ENCODE data around the gene SH3BGRL. TPM values are rescaled to one million over a fixed set of nuclear protein-coding genes. Genes with fewer than 3 reads are reported as not detected.

The SH3BGRL gene
- total and polyA plus RNA-seq, 7 experiments from 2014 or later: 66.6 to 175 (median 82.7) TPM

DNA sequence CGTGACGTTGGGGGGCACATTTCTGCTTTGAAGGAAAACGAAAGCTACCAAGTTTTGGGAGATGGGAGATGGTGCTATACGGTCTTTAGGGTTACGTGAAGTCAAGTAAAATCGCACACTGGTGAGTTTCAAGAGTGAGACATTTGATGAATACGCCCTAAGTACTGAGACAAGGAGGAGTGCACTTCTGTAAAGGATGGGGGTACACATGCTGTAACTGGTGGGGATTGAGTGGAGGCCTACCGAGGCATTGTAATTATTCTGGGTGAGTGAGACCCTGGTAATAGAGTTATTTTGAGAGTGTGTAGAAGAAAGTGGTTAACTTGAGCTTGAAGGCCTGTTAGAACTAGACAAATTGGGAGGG is 536 bp downstream of the SH3BGRL start:
- H3K9me3 Mint-ChIP-seq: peaks cover 0 to 3% (median 0%) of the 10 kb centered on the region in 11 donors
- ATAC-seq (peak; percentile 6), DNase-seq (peak in 4 of 9 donors; percentile 7 to 21 (median 14))

GRCh38 chrX:81202943-81203342 is 1.0 kb downstream of the SH3BGRL start:
- Histone ChIP-seq H3K4me3 (ENCODE audit: low read length) (peak overlapping the region; percentile 97), H3K4me1 (ENCODE audit: control insufficient read depth in 2 of 2, insufficient read depth in 2 of 2, low read length in 2 of 2) (peaks cover 0 to 13% of the 10 kb centered on the region in 2 donors), H3K27ac (ENCODE audit: low read depth, low read length) (peak overlapping the region; percentile 87), H3K27me3 (ENCODE audit: control insufficient read depth in 2 of 2, insufficient read depth in 2 of 2, low read length in 2 of 2) (no peaks in the 10 kb centered on the region), H3K9me3 (ENCODE audit: control insufficient read depth in 2 of 3, low read length in 3 of 3) (no peaks in the 10 kb centered on the region), H3K36me3 (ENCODE audit: control insufficient read depth in 2 of 3, insufficient read depth in 3 of 3, low read length in 3 of 3) (no peaks in the 10 kb centered on the region)
- ATAC-seq (no peak), DNase-seq (no peak)
- H3K9me3 Mint-ChIP-seq: peaks cover 0 to 3% (median 0%) of the 10 kb centered on the region in 11 donors
- peak overlapping the region; percentile 89 to 99 (median 96) for H3K4me3 Mint-ChIP-seq
- CTCF ChIA-PET: no interaction called here
- H3K27ac Mint-ChIP-seq: peak overlapping the region; percentile 92 to 99 (median 96)
- H3K36me3 Mint-ChIP-seq: peaks cover 0 to 21% (median 7%) of the 10 kb centered on the region in 5 donors
- no peaks in the 10 kb centered on the region for H3K27me3 Mint-ChIP-seq
- intact Hi-C loops (cut with micrococcal nuclease): loop anchor here in 1 of 2 donors (1.0 kb wide), 1 partner anchor 394 kb away; the partner anchor contains the start of gene BRWD3
- POLR2A ChIA-PET: interaction anchor here (0.5 to 2.6 kb wide), 3 partner anchors 164 to 394 kb away, joined by 3 to 13 read pairs (median 4); partner anchors contain the start of gene BRWD3
- H3K4me1 Mint-ChIP-seq: peaks cover 19 to 74% (median 60%) of the 10 kb centered on the region in 7 donors

More for the DNA sequence above, 536 bp downstream of the SH3BGRL start:
- intact Hi-C loops (cut with micrococcal nuclease): loop anchor here in 1 of 2 donors (1.0 kb wide), 1 partner anchor 393 kb away; the partner anchor contains the start of gene BRWD3
- Histone ChIP-seq H3K27me3 (ENCODE audit: control insufficient read depth in 2 of 2, insufficient read depth in 2 of 2, low read length in 2 of 2) (no peaks in the 10 kb centered on the region), H3K27ac (ENCODE audit: low read depth, low read length) (peak overlapping the region; percentile 87), H3K9me3 (ENCODE audit: control insufficient read depth in 2 of 3, low read length in 3 of 3) (no peaks in the 10 kb centered on the region), H3K4me1 (ENCODE audit: control insufficient read depth in 2 of 2, insufficient read depth in 2 of 2, low read length in 2 of 2) (peaks cover 0 to 13% of the 10 kb centered on the region in 2 donors), H3K36me3 (ENCODE audit: control insufficient read depth in 2 of 3, insufficient read depth in 3 of 3, low read length in 3 of 3) (no peaks in the 10 kb centered on the region), H3K4me3 (ENCODE audit: low read length) (peak overlapping the region; percentile 97)
- Mint-ChIP-seq H3K36me3 (peaks cover 0 to 19% (median 7%) of the 10 kb centered on the region in 5 donors), H3K27ac (peak overlapping the region; percentile 92 to 99 (median 96)), H3K4me3 (peak overlapping the region; percentile 89 to 99 (median 96)), H3K27me3 (no peaks in the 10 kb centered on the region), H3K4me1 (peaks cover 24 to 71% (median 56%) of the 10 kb centered on the region in 7 donors)
- ChIA-PET POLR2A (interaction anchor here (0.7 to 2.6 kb wide), 4 partner anchors 24 to 393 kb away, joined by 3 to 13 read pairs (median 4); partner anchors contain the start of gene BRWD3), CTCF (interaction anchor here (1.0 kb wide), 1 partner anchor 394 kb away, joined by 4 read pairs; no protein-coding TSS in a partner anchor)

DNA sequence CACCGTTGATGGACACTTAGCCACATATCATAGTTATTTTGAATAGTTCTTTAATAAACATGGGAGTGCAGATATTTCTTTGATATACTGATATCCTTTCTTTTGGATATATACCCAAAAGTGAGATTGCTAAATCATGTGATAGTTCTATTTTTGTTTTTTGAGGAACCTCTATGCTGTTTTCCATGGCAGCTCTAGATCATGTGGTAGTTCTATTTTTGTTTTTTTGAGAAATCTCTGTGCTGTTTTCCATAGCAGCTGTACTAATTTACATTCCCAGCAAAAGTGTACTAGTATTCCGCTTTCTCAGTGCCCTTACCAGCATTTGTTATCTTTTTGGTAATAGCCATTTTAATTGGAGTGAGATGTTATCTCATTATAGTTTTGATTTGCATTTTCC is 3.6 kb downstream of the SH3BGRL start:
- peaks cover 18 to 67% (median 60%) of the 10 kb centered on the region in 7 donors for H3K4me1 Mint-ChIP-seq

DNA sequence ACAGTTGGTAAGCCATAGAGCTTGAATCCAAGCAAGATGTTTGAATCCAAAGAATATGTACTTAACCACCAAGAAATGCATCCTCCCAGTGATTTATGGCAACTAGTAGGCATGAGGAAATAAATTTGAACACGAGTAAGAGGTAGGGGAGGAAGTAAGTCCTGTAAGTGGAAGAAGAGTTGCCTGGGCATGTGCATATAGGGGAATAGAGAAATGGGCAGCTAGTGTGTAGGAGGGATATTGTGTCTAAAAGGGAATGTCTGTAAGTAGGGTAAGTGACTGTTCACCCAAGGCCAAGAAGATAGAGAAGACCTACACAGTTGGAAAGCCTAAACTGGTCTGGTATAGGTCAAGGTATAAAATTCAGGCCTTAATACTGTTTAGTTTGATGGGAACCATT is 4.6 kb downstream of the SH3BGRL start:
- no peak overlapping the region for H3K4me3 ChIP-seq (ENCODE audit: low read length)
- peaks cover 0 to 13% of the 10 kb centered on the region in 2 donors for H3K4me1 ChIP-seq (ENCODE audit: control insufficient read depth in 2 of 2, insufficient read depth in 2 of 2, low read length in 2 of 2)
- H3K9me3 ChIP-seq (ENCODE audit: control insufficient read depth in 2 of 3, low read length in 3 of 3): no peaks in the 10 kb centered on the region
- Mint-ChIP-seq H3K9me3 (peaks cover 0 to 3% (median 0%) of the 10 kb centered on the region in 11 donors), H3K4me1 (peaks cover 13 to 64% (median 59%) of the 10 kb centered on the region in 7 donors), H3K27ac (peak overlapping the region in 3 of 9 donors; percentile 1 to 37 (median 9)), H3K36me3 (peaks cover 0 to 21% (median 11%) of the 10 kb centered on the region in 5 donors), H3K4me3 (peak overlapping the region in 2 of 10 donors; percentile 28 to 44), H3K27me3 (no peaks in the 10 kb centered on the region)
- ATAC-seq: no peak
- no peak overlapping the region for H3K27ac ChIP-seq (ENCODE audit: low read depth, low read length)
- POLR2A ChIA-PET: no interaction called here
- no peaks in the 10 kb centered on the region for H3K27me3 ChIP-seq (ENCODE audit: control insufficient read depth in 2 of 2, insufficient read depth in 2 of 2, low read length in 2 of 2)
- no peak for DNase-seq
- intact Hi-C loops (cut with micrococcal nuclease): no loop called here
- CTCF ChIA-PET: no interaction called here
- no peaks in the 10 kb centered on the region for H3K36me3 ChIP-seq (ENCODE audit: control insufficient read depth in 2 of 3, insufficient read depth in 3 of 3, low read length in 3 of 3)

More for the DNA sequence above, 3.6 kb downstream of the SH3BGRL start:
- Mint-ChIP-seq H3K27ac (no peak overlapping the region), H3K4me3 (peak overlapping the region in 7 of 10 donors; percentile 1 to 44 (median 28)), H3K9me3 (peaks cover 0 to 3% (median 0%) of the 10 kb centered on the region in 11 donors), H3K36me3 (peaks cover 0 to 21% (median 7%) of the 10 kb centered on the region in 5 donors), H3K27me3 (no peaks in the 10 kb centered on the region)
- ATAC-seq (no peak), DNase-seq (no peak)
- Histone ChIP-seq H3K4me1 (ENCODE audit: control insufficient read depth in 2 of 2, insufficient read depth in 2 of 2, low read length in 2 of 2) (peaks cover 0 to 13% of the 10 kb centered on the region in 2 donors), H3K36me3 (ENCODE audit: control insufficient read depth in 2 of 3, insufficient read depth in 3 of 3, low read length in 3 of 3) (no peaks in the 10 kb centered on the region), H3K9me3 (ENCODE audit: control insufficient read depth in 2 of 3, low read length in 3 of 3) (no peaks in the 10 kb centered on the region), H3K4me3 (ENCODE audit: low read length) (no peak overlapping the region), H3K27me3 (ENCODE audit: control insufficient read depth in 2 of 2, insufficient read depth in 2 of 2, low read length in 2 of 2) (no peaks in the 10 kb centered on the region), H3K27ac (ENCODE audit: low read depth, low read length) (no peak overlapping the region)
- ChIA-PET POLR2A (no interaction called here), CTCF (interaction anchor here (0.5 kb wide), 1 partner anchor 1689 kb away, joined by 3 read pairs; no protein-coding TSS in a partner anchor)
- intact Hi-C loops (cut with micrococcal nuclease): no loop called here

- DNase-seq (no peak), ATAC-seq (no peak)
- intact Hi-C loops (cut with micrococcal nuclease): no loop called here
- Mint-ChIP-seq H3K27me3 (no peaks in the 10 kb centered on the region), H3K4me3 (no peak overlapping the region), H3K27ac (no peak overlapping the region), H3K4me1 (peaks cover 17 to 59% (median 53%) of the 10 kb centered on the region in 7 donors), H3K9me3 (no peaks in the 10 kb centered on the region), H3K36me3 (peaks cover 0 to 23% (median 21%) of the 10 kb centered on the region in 5 donors)
- H3K36me3 ChIP-seq (ENCODE audit: control insufficient read depth in 2 of 3, insufficient read depth in 3 of 3, low read length in 3 of 3): no peaks in the 10 kb centered on the region
- peaks cover 0 to 8% of the 10 kb centered on the region in 2 donors for H3K4me1 ChIP-seq (ENCODE audit: control insufficient read depth in 2 of 2, insufficient read depth in 2 of 2, low read length in 2 of 2)
- H3K27me3 ChIP-seq (ENCODE audit: control insufficient read depth in 2 of 2, insufficient read depth in 2 of 2, low read length in 2 of 2): no peaks in the 10 kb centered on the region
- no peak overlapping the region for H3K4me3 ChIP-seq (ENCODE audit: low read length)
- no peak overlapping the region for H3K27ac ChIP-seq (ENCODE audit: low read depth, low read length)
- POLR2A ChIA-PET: no interaction called here
- CTCF ChIA-PET: interaction anchor here (0.7 kb wide), 1 partner anchor 14 kb away, joined by 3 read pairs; no protein-coding TSS in a partner anchor
- no peaks in the 10 kb centered on the region for H3K9me3 ChIP-seq (ENCODE audit: control insufficient read depth in 2 of 3, low read length in 3 of 3)
Measured at GRCh38 chrX:81208916-81209315, 7.0 kb downstream of the SH3BGRL start.

GRCh38 chrX:81215685-81216084 is 13.8 kb downstream of the SH3BGRL start:
- Histone ChIP-seq H3K27me3 (ENCODE audit: control insufficient read depth in 2 of 2, insufficient read depth in 2 of 2, low read length in 2 of 2) (no peaks in the 10 kb centered on the region), H3K9me3 (ENCODE audit: control insufficient read depth in 2 of 3, low read length in 3 of 3) (no peaks in the 10 kb centered on the region), H3K36me3 (ENCODE audit: control insufficient read depth in 2 of 3, insufficient read depth in 3 of 3, low read length in 3 of 3) (no peaks in the 10 kb centered on the region), H3K27ac (ENCODE audit: low read depth, low read length) (no peak overlapping the region), H3K4me1 (ENCODE audit: control insufficient read depth in 2 of 2, insufficient read depth in 2 of 2, low read length in 2 of 2) (no peaks in the 10 kb centered on the region), H3K4me3 (ENCODE audit: low read length) (no peak overlapping the region)
- ATAC-seq (no peak), DNase-seq (no peak)
- no peaks in the 10 kb centered on the region for H3K27me3 Mint-ChIP-seq
- H3K27ac Mint-ChIP-seq: peak overlapping the region in 1 of 9 donors; percentile 8
- intact Hi-C loops (cut with micrococcal nuclease): no loop called here
- H3K4me3 Mint-ChIP-seq: no peak overlapping the region
- POLR2A ChIA-PET: no interaction called here
- H3K9me3 Mint-ChIP-seq: no peaks in the 10 kb centered on the region
- peaks cover 0 to 19% (median 19%) of the 10 kb centered on the region in 5 donors for H3K36me3 Mint-ChIP-seq
- CTCF ChIA-PET: no interaction called here
- H3K4me1 Mint-ChIP-seq: peaks cover 12 to 68% (median 47%) of the 10 kb centered on the region in 7 donors

Measured in naive thymus-derived CD4-positive, alpha-beta T cell (primary cell).